IMR-90 (cell line): ENCODE data around the gene SLC4A5. TPM values are rescaled to one million over a fixed set of nuclear protein-coding genes. Genes with fewer than 3 reads are reported as not detected.

Source experiments
- ATAC-seq: fragments of 200-7000 bp; cut with Tn5 transposase; 2 replicates; pipeline ENCODE4 v1.9.1; 2020; ENCODE audit warnings: low read depth, mild to moderate bottlenecking, moderate library complexity
- BruUV-seq: library from RNA; stranded (reverse); fragments of 400-500 nt; replicated peaks from 2 replicates; lab custom pipeline; 2021; lab: Mats Ljungman, UMichigan
- CTCF ChIA-PET: fragments of 300-600 bp; formaldehyde crosslinking; extraction: SDS; loops from one replicate; lab custom pipeline; 2021; ENCODE audit warnings: antibody characterized with exemption; lab: Yijun Ruan, JAX
- POLR2A ChIA-PET: fragments of 300-600 bp; sonication (Branson Sonifier 250); formaldehyde crosslinking; loops from one replicate; lab custom pipeline; 2022; ENCODE audit warnings: antibody characterized with exemption; ENCODE audit not compliant: unreplicated experiment; lab: Charles Lee
- DNase-seq: peaks from one replicate; pipeline ENCODE4 v3.0.0; 2013
- H2AFZ ChIP-seq: replicated peaks from 2 replicates; pipeline ENCODE3; 2013; ENCODE audit warnings: low read length, mild to moderate bottlenecking; ENCODE audit not compliant: poor library complexity
- H2AK5ac ChIP-seq: 2 replicates; pipeline ENCODE4 v1.6.1; 2013; ENCODE audit warnings: low read depth, low read length, inconsistent platforms
- H2AK9ac ChIP-seq: replicated peaks from 2 replicates; pipeline ENCODE3; 2013; ENCODE audit warnings: mild to moderate bottlenecking, low read depth, low read length, moderate library complexity; ENCODE audit not compliant: poor library complexity
- H2BK120ac ChIP-seq: 2 replicates; pipeline ENCODE4 v1.6.1; 2013; ENCODE audit warnings: low read depth, low read length, inconsistent platforms
- H2BK15ac ChIP-seq: 3 replicates; pipeline ENCODE4 v1.6.1; 2013; ENCODE audit warnings: low read depth, low read length, inconsistent platforms
- H2BK20ac ChIP-seq: 2 replicates; pipeline ENCODE4 v1.6.1; 2013; ENCODE audit warnings: low read depth, mild to moderate bottlenecking, inconsistent platforms, low read length, moderate library complexity
- H2BK5ac ChIP-seq: 2 replicates; pipeline ENCODE4 v1.6.1; 2013; ENCODE audit warnings: mild to moderate bottlenecking, low read depth, low read length, inconsistent platforms; ENCODE audit not compliant: poor library complexity, severe bottlenecking
- H3K14ac ChIP-seq: replicated peaks from 2 replicates; pipeline ENCODE4 v1.6.1; 2013; ENCODE audit warnings: low read depth, low read length, inconsistent platforms
- H3K18ac ChIP-seq: 2 replicates; pipeline ENCODE4 v1.6.1; 2013; ENCODE audit warnings: low read depth, low read length, control low read depth
- H3K23ac ChIP-seq: 2 replicates; pipeline ENCODE4 v1.6.1; 2013; ENCODE audit warnings: low read depth, low read length, inconsistent platforms
- H3K27ac ChIP-seq: 2 replicates; pipeline ENCODE4 v1.5.1; 2013; ENCODE audit warnings: mild to moderate bottlenecking, control low read depth, low read length; ENCODE audit not compliant: insufficient read depth
- H3K27me3 ChIP-seq: 2 replicates; pipeline ENCODE4 v1.6.1; 2013; ENCODE audit warnings: low read length; ENCODE audit not compliant: control insufficient read depth, insufficient read depth
- H3K36me3 ChIP-seq: 2 replicates; pipeline ENCODE4 v1.6.1; 2013; ENCODE audit warnings: low read length, mixed read lengths; ENCODE audit not compliant: control insufficient read depth, insufficient read depth
- H3K4ac ChIP-seq: 2 replicates; pipeline ENCODE4 v1.6.1; 2013; ENCODE audit warnings: low read depth, low read length, inconsistent platforms
- H3K4me1 ChIP-seq: 2 replicates; pipeline ENCODE4 v1.6.1; 2013; ENCODE audit warnings: low read length, mixed read lengths; ENCODE audit not compliant: control insufficient read depth, insufficient read depth
- H3K4me2 ChIP-seq: 2 replicates; pipeline ENCODE4 v1.6.1; 2013; ENCODE audit warnings: low read depth, mild to moderate bottlenecking, control low read depth, low read length, moderate library complexity
- H3K4me3 ChIP-seq: 2 replicates; pipeline ENCODE4 v1.5.1; 2013; ENCODE audit warnings: low read depth, mild to moderate bottlenecking, control low read depth, low read length, moderate library complexity; ENCODE audit not compliant: insufficient read depth
- H3K56ac ChIP-seq: 2 replicates; pipeline ENCODE4 v1.6.1; 2013; ENCODE audit warnings: low read length, inconsistent platforms; ENCODE audit not compliant: insufficient read depth; ENCODE audit errors: extremely low read depth
- H3K79me1 ChIP-seq, 2 experiments: 2 replicates each; pipeline ENCODE4 v1.6.1; 2013; ENCODE audit warnings: low read length in 2 of 2, inconsistent platforms in 1 of 2, low read depth in 1 of 2
- H3K9ac ChIP-seq: 2 replicates; pipeline ENCODE4 v1.6.1; 2013; ENCODE audit warnings: low read depth, low read length, control low read depth
- H3K9me1 ChIP-seq: 2 replicates; pipeline ENCODE4 v1.6.1; 2013; ENCODE audit warnings: low read length, inconsistent platforms; ENCODE audit not compliant: insufficient read depth
- H3K9me3 ChIP-seq: 2 replicates; pipeline ENCODE4 v1.6.1; 2013; ENCODE audit warnings: low read length; ENCODE audit not compliant: control insufficient read depth, insufficient read depth
- H4K20me1 ChIP-seq: 2 replicates; pipeline ENCODE4 v1.6.1; 2013; ENCODE audit warnings: low read length, inconsistent platforms; ENCODE audit not compliant: insufficient read depth
- H4K5ac ChIP-seq: 2 replicates; pipeline ENCODE4 v1.6.1; 2013; ENCODE audit warnings: mild to moderate bottlenecking, low read depth, low read length, control low read depth
- H4K8ac ChIP-seq, 2 experiments: 2 replicates each; pipeline ENCODE4 v1.6.1; 2013; ENCODE audit warnings: low read depth in 2 of 2, low read length in 2 of 2, control low read depth in 1 of 2, inconsistent platforms in 1 of 2
- H4K91ac ChIP-seq: 2 replicates; pipeline ENCODE4 v1.6.1; 2013; ENCODE audit warnings: low read depth, low read length, inconsistent platforms; ENCODE audit not compliant: insufficient read depth
- ELK1 ChIP-seq: fragments of 150-350 bp; IDR thresholded peaks from 2 replicates; pipeline ENCODE4 v1.6.1; 2016; ENCODE audit warnings: low read depth, mild to moderate bottlenecking, low read length, moderate library complexity, borderline replicate concordance
- RAD21 ChIP-seq: IDR thresholded peaks from 2 replicates; pipeline ENCODE4 v1.6.1; 2012; ENCODE audit warnings: low read length, improper control_type of control experiment
- WGBS, 2 experiments: methylation state at CpG; one replicate each; pipeline versions ENCODE4 v1.1.5 to v1.1.7; 2013; ENCODE audit warnings: missing lambda C conversion rate in 2 of 2; ENCODE audit not compliant: insufficient read length in 1 of 2; ENCODE audit errors: extremely low coverage in 2 of 2; 5-methylcytosine and 5-hydroxymethylcytosine counted together
- dilution Hi-C: fragments of 300-500 bp; cut with HindIII; formaldehyde crosslinking; loops from one replicate; pipeline ENCODE4 v1.14.3; 2018; ENCODE audit warnings: low sequenced_read_pairs; ENCODE audit not compliant: unreplicated experiment
- in situ Hi-C: fragments of 300-500 bp; cut with MboI; formaldehyde crosslinking; loops from 3 replicates; pipeline ENCODE4 v1.14.3; 2019; ENCODE audit warnings: low sequenced_read_pairs, inconsistent platforms, mixed read lengths
- intact Hi-C: fragments of 100-400 bp; cut with micrococcal nuclease; formaldehyde crosslinking; loops from 2 replicates; pipeline ENCODE4 v1.10.0; 2022
- polyA plus RNA-seq, 3 experiments: library from polyadenylated mRNA; depleted of rRNA; stranded (reverse); fragments of >200 nt; gene quantifications; 2 replicates each; pipeline ENCODE4 v1.2.3, GENCODE V29; 2012; ENCODE audit warnings: low replicate concordance in 1 of 3
- total RNA-seq: library from RNA; depleted of rRNA; stranded (reverse); fragments of >200 nt; gene quantifications from 2 replicates; pipeline ENCODE4 v1.2.3, GENCODE V29; 2012

SLC4A5 gene
- total and polyA plus RNA-seq, 2 of the 4 experiments (the other 2 are of a cell fraction): 0.18 to 0.22 TPM

GRCh38 chr2:74372674-74373073, 29.5 kb upstream of the SLC4A5 start:
- no peak overlapping the region for H3K4me3 ChIP-seq
- no peak overlapping the region for H3K56ac ChIP-seq
- H3K27ac ChIP-seq: no peak overlapping the region
- H3K23ac ChIP-seq: no peak overlapping the region
- no peak overlapping the region for H3K4ac ChIP-seq
- H2BK20ac ChIP-seq: no peak overlapping the region
- ChIA-PET CTCF (no interaction called here), POLR2A (no interaction called here)
- H3K4me2 ChIP-seq: no peak overlapping the region
- H2AK9ac ChIP-seq: no peak overlapping the region
- H3K79me1 ChIP-seq: peaks cover 14 to 52% of the 10 kb centered on the region in 2 experiments
- H2AFZ ChIP-seq: no peak overlapping the region
- DNase-seq (no peak), ATAC-seq (no peak)
- no peak overlapping the region for H4K91ac ChIP-seq
- TF ChIP-seq ELK1 (no peak), RAD21 (no peak)
- H3K4me1 ChIP-seq: peaks cover 3% of the 10 kb centered on the region; the same call in 1 of the 2 replicates
- H4K8ac ChIP-seq: no peak overlapping the region
- no peaks in the 10 kb centered on the region for H3K9me3 ChIP-seq
- no peak overlapping the region for H2BK5ac ChIP-seq
- 84% methylated on average over 4 of the region's 6 CpGs; no CpG with 5 or more reads in 1 of the 2 experiments for WGBS, 2 experiments
- dilution Hi-C loops: no loop called here
- H2BK120ac ChIP-seq: no peak overlapping the region
- H2BK15ac ChIP-seq: no peak overlapping the region
- no peak overlapping the region for H3K14ac ChIP-seq
- in situ Hi-C loops: no loop called here
- peaks cover 54% of the 10 kb centered on the region for H3K36me3 ChIP-seq
- intact Hi-C loops: no loop called here
- H4K20me1 ChIP-seq: peaks cover 26% of the 10 kb centered on the region
- H4K5ac ChIP-seq: no peak overlapping the region
- H3K27me3 ChIP-seq: no peaks in the 10 kb centered on the region
- no peak overlapping the region for H3K18ac ChIP-seq
- H2AK5ac ChIP-seq: no peak overlapping the region
- H3K9me1 ChIP-seq: peaks cover 3% of the 10 kb centered on the region; the same call in 1 of the 2 replicates
- no peak overlapping the region for H3K9ac ChIP-seq
- no TSS peak for BruUV-seq
